ENCODE data around the gene CHD2. TPM values are rescaled to one million over a fixed set of nuclear protein-coding genes. Genes with fewer than 3 reads are reported as not detected.
"Not testable (repeated sequence)": the region's sequence is repeated elsewhere in the genome, so short reads cannot be mapped to it uniquely, and the experiment has no call there.

The CHD2 gene
- polyA plus RNA-seq, 6 donors from 2014 or later, result 41.6 to 134 (median 85.2) TPM

DNA sequence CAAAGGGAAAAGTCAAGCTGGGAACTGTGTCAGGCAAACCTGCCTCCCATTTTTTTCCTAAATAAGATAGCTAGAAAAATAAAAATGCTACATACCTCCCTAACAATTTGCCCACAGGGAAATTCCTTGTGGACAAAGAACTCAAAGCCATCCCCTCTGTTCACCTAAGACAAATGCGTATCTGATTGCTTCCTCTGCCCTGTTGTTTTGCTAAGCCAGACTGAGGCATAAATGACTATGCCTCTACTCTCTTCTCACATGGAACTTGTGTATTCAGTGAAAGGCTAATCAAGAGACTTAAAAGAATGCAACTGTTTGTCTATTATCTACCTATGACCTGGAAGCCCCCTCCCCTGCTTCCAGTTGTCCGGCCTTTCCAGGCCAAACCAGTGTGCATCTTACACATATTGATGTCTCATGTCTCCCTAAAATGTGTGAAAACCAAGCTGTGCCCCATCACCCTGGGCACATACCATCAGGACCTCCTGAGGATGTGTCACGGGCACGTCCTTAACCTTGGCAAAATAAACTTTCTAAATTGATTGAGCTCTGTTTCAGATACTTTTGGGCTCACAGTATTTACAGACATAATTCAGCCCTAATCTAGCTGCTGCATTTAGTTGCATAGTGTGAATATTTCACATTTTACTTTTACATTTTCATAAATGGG, 15.8 kb downstream of the CHD2 start:
- Mint-ChIP-seq H3K27me3 (no peaks in the 10 kb centered on the region), H3K4me1 (peaks cover 56 to 88% (median 87%) of the 10 kb centered on the region in 3 donors), H3K36me3 (peaks cover 5 to 11% of the 10 kb centered on the region in 2 donors), H3K9me3 (no peaks in the 10 kb centered on the region), H3K27ac (peak overlapping the region; percentile 72 to 99 (median 92)), H3K4me3 (peak overlapping the region; percentile 14 to 87 (median 56))
- no peak for DNase-seq
- no peak for ATAC-seq (ENCODE audit: low read depth in 2 of 2)

DNA sequence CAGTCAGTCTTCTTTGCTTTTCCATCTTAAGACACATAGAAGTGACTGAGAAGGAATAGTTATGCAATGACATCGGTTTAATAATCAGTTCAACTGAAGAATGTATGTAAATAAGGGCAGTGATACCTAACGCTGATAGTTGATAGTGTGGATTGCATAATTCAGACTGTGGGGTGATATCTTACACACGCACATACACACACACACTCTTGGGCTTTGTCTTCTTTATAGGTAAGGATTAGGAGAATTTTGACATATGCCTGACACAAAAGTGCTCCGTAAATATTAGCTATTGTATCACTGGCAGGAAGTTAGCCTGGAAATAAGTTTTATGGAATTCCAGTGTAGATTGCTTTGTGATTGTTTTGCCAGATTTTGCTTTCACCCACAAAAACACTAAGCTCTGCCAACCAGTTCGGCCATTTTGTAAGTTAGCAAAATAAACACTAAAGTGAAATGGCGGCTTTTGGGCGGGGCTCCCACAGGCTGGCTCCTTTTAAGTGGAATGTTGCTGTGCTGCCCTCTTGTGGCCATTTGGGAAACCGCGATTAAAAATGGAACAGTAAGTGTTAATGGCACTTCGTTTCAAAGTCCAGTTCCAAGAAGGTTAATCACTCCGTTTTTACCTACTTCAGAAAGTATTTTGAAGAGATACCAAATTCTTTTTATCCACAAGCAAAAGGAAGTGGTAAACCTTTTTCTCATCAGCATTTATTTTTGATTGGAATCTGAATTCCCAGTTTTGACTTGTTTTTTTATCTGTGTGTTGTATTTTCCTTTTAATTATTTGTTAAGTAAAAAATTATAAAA, 17.7 kb downstream of the CHD2 start:
- Mint-ChIP-seq H3K27ac (peak overlapping the region; percentile 91 to 99 (median 97)), H3K9me3 (no peaks in the 10 kb centered on the region), H3K27me3 (no peaks in the 10 kb centered on the region), H3K36me3 (peaks cover 0 to 5% of the 10 kb centered on the region in 2 donors), H3K4me3 (peak overlapping the region; percentile 42 to 73 (median 64)), H3K4me1 (peaks cover 63 to 88% (median 87%) of the 10 kb centered on the region in 3 donors)
- DNase-seq (peak; percentile 85), ATAC-seq (ENCODE audit: low read depth in 2 of 2) (peak; percentile 24 to 45)

DNA sequence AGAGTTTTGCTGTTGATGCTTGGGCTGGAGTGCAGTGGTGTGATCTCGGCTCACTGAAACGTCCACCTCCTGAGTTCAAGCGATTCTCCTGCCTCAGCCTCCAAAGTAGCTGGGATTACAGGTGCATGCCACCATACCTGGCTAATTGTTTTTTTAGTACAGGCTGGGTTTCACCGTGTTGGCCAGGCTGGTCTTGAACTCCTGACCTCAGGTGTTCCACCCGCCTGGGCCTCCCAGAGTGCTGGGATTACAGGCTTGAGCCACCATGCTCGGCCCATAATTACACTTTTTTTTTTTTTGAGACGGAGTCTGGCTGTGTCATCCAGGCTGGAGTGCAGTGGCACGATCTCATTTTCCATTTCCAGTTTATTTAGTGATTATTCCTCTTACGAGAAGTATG, 18.8 kb downstream of the CHD2 start:
- not testable (repeated sequence) for H3K36me3 Mint-ChIP-seq; DNase-seq; H3K27me3 Mint-ChIP-seq; H3K9me3 Mint-ChIP-seq; ATAC-seq (ENCODE audit: low read depth in 2 of 2)
- Mint-ChIP-seq H3K27ac (peak overlapping the region in 1 of 6 donors; percentile 74), H3K4me1 (peaks cover 56 to 88% (median 87%) of the 10 kb centered on the region in 3 donors), H3K4me3 (peak overlapping the region in 1 of 8 donors; percentile 23)

DNA sequence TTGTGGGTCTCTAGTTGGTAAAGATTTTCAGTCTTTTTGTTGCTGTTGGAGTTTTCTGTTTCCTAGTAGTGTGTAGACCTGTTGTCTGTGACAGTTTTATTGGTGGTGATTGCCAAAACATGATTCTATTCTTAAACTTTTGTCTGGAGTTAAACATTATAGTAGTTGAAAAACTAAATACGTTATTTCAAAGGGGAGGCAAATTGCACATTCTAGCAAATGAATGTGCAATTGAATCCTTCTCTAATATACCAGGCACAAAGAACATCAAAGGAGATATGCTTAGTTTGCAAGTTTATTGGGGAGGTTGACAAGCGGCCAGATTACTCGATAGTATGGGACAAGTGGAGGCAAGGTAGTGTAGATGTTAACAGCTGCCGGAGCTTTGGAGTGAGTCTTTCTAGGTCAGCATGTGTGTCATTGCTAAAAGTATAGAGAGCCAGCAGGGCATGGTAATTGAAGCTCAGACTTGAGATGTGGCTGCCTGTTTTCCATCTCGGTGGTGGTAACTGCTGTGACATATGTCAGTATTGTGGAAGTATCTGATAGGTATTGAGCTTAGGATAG, 20.6 kb downstream of the CHD2 start:
- no peak for DNase-seq
- H3K4me1 Mint-ChIP-seq, result peaks cover 45 to 85% (median 79%) of the 10 kb centered on the region in 3 donors
- peak overlapping the region; percentile 30 to 95 (median 70) for H3K27ac Mint-ChIP-seq
- peak overlapping the region in 5 of 8 donors; percentile 0 to 36 (median 23) for H3K4me3 Mint-ChIP-seq
- no peaks in the 10 kb centered on the region for H3K27me3 Mint-ChIP-seq
- no peaks in the 10 kb centered on the region for H3K9me3 Mint-ChIP-seq
- no peak for ATAC-seq (ENCODE audit: low read depth in 2 of 2)
- peaks cover 0 to 10% of the 10 kb centered on the region in 2 donors for H3K36me3 Mint-ChIP-seq

DNA sequence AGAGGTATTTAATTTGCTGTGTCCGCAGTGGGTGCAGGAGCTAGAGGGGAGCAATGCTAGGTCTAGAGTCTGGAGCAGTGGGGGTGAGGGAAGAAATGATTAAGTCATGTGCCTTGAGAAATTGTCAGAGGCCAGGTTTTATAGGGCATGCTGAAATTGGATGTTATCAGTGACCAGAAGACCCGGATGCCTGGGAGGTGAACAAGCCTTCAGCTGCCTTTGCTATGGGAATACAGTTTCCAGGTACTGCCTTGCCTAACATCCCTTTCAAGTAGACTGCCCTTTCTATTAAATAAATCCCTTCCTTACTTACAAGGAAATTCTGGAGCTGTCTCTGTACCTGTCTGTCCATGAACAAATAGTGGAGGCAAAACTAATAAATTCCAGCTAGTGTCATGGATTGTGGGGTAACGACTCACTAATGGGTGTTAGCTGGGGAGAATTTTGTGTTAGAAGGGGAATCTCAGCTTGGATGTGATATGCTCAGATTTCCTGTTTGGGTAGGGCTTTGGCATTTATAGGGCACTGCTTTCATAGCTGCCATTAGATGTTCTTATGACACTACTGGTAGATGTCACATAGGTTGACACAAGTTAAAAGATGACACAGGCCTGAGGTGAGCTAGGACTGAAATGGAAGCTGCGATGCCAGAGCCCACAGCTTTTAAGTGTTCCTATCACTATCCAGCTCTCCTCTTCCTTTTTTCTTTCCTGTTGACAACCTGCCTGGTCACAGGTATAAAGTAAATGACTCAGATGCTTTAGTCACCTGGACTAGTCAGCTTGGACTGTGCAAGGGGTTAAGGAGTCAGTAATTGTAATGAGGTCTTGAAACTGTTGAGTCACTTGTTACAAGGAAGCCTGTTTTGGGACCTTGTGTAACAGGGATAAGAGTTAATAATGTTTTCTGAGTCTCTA, 21.3 kb downstream of the CHD2 start:
- Mint-ChIP-seq H3K4me1 (peaks cover 37 to 79% (median 77%) of the 10 kb centered on the region in 3 donors), H3K27ac (peak overlapping the region; percentile 65 to 95 (median 82)), H3K36me3 (peaks cover 0 to 14% of the 10 kb centered on the region in 2 donors), H3K4me3 (peak overlapping the region in 7 of 8 donors; percentile 0 to 85 (median 72)), H3K27me3 (no peaks in the 10 kb centered on the region), H3K9me3 (no peaks in the 10 kb centered on the region)
- DNase-seq (no peak), ATAC-seq (ENCODE audit: low read depth in 2 of 2) (no peak)

DNA sequence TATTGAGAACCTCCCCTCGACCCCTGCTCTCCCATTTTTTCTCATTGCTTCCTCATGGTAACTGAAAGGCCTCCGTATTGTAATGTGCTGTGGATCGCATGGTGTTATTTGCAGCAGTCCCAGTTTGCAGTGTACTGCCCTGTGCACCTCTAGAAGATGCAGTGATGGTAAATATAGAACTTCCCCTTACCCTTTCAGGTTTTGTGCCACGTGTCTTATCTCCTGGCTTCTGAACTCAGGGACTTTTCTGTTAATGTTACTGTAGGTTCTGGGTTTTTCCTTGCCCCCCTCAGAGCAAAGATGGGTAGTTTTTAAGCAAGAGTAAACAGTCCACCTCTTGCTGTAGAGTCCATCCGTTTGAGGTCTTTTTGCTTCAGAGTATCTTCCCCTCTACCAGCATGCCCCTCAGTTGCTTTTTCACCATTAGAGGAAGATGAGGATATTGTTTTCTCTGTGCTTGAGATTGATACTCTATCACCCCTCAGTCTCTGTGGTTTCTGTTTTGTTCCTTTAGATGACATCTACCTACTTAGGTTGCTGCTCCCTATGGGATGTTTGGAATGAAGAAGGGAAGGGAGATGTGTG, 22.4 kb downstream of the CHD2 start:
- DNase-seq (peak; percentile 33), ATAC-seq (ENCODE audit: low read depth in 2 of 2) (peak; percentile 92 to 96)
- Mint-ChIP-seq H3K27me3 (no peaks in the 10 kb centered on the region), H3K9me3 (no peaks in the 10 kb centered on the region), H3K4me3 (peak overlapping the region; percentile 10 to 85 (median 74)), H3K4me1 (peaks cover 35 to 71% (median 67%) of the 10 kb centered on the region in 3 donors), H3K36me3 (peaks cover 0 to 24% of the 10 kb centered on the region in 2 donors), H3K27ac (peak overlapping the region; percentile 74 to 95 (median 92))

DNA sequence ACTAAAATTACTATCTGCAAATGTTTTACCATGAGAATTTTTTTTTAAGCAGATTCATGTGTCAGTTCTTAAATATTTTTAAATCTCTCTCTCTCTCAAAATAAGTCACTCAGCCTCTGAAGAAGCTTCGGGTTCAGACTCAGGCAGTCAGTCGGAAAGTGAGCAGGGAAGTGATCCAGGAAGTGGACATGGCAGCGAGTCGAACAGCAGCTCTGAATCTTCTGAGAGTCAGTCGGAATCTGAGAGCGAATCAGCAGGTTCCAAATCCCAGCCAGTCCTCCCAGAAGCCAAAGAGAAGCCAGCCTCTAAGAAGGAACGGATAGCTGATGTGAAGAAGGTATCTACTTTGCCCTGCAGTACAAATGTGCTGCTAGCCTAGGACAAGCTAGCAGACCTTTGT, 24.1 kb downstream of the CHD2 start:
- ATAC-seq (ENCODE audit: low read depth in 2 of 2) (no peak), DNase-seq (no peak)
- Mint-ChIP-seq H3K36me3 (peaks cover 0 to 37% of the 10 kb centered on the region in 2 donors), H3K4me1 (peaks cover 30 to 62% (median 58%) of the 10 kb centered on the region in 3 donors), H3K27me3 (no peaks in the 10 kb centered on the region), H3K27ac (peak overlapping the region; percentile 6 to 93 (median 73)), H3K4me3 (peak overlapping the region in 2 of 8 donors; percentile 30 to 33), H3K9me3 (no peaks in the 10 kb centered on the region)

DNA sequence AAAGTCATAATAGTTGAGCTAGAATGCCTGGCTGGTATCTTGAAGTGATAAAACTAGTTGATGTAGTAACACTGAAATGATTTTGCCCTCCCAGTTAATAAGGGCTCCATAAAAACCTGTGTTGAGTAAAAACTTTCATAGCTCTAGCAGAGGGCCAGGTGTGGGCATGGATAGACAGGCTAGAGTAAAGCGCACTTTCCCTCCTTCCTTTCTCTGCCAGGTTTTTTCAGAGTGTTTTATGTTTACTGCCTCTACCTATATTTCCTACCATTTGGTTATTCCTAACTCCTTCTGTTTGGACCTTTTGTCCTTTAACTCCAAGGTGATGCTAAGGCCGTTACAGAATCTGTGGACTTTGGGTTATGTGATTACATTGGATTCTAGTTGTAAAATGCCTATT, 25.3 kb downstream of the CHD2 start:
- Mint-ChIP-seq H3K9me3 (no peaks in the 10 kb centered on the region), H3K36me3 (peaks cover 0 to 37% of the 10 kb centered on the region in 2 donors), H3K4me3 (no peak overlapping the region), H3K27me3 (no peaks in the 10 kb centered on the region), H3K27ac (peak overlapping the region in 4 of 6 donors; percentile 35 to 74 (median 61)), H3K4me1 (peaks cover 26 to 56% (median 55%) of the 10 kb centered on the region in 3 donors)
- no peak for ATAC-seq (ENCODE audit: low read depth in 2 of 2)
- no peak for DNase-seq

DNA sequence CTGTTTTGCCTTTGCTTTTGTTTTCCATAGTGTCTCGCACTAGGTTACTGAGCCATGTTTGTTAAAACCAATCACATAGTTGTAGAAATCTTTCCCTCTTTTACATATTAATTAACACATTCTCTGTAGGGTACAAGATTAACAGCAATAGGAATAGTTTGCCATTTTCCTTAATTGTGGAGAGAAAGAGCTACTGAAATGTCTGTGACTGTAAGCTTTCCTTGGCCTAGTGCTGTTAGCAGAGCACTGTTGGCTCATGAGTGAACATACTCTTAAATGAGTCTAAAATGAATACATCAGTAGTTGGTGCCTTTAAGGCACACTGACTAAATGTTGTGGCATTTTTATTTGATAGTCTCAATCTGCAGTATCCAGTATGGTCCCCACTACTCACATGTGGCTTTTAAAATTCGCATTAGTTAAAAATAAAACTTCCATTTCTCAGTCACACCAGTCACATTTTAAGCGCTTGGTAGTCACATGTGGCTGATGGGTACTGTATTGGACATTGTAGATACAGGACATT, 28.2 kb downstream of the CHD2 start:
- no peaks in the 10 kb centered on the region for H3K9me3 Mint-ChIP-seq
- H3K4me1 Mint-ChIP-seq, result peaks cover 0 to 32% (median 28%) of the 10 kb centered on the region in 3 donors
- DNase-seq (no peak), ATAC-seq (ENCODE audit: low read depth in 2 of 2) (no peak)
- H3K36me3 Mint-ChIP-seq, result peaks cover 0 to 44% of the 10 kb centered on the region in 2 donors
- peak overlapping the region in 4 of 6 donors; percentile 39 to 85 (median 78) for H3K27ac Mint-ChIP-seq
- H3K27me3 Mint-ChIP-seq, result no peaks in the 10 kb centered on the region
- H3K4me3 Mint-ChIP-seq, result no peak overlapping the region

DNA sequence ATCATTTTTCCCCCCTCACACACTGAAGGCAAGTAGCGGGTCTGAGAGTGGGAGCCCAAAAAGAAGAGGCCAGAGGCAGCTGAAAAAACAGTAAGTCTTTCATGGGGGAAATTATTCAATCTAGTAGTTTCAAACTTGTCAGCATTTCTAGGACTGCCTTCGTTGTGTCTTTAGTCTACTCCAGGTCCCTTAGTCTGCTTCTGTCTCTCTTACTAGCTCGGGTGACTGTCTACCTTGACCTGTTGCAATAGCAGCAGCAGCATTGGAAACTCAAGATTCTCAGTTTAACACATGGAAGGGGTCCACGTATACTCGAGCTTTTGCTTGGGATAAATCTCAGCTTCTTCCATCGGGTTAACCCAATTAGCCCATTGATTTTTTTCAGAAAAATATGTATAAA, 28.9 kb downstream of the CHD2 start:
- H3K4me3 Mint-ChIP-seq, result no peak overlapping the region
- H3K4me1 Mint-ChIP-seq, result peaks cover 0 to 25% (median 21%) of the 10 kb centered on the region in 3 donors
- H3K27me3 Mint-ChIP-seq, result no peaks in the 10 kb centered on the region
- ATAC-seq (ENCODE audit: low read depth in 2 of 2) (no peak), DNase-seq (no peak)
- H3K36me3 Mint-ChIP-seq, result peaks cover under 1 to 46% of the 10 kb centered on the region in 2 donors
- peak overlapping the region in 3 of 6 donors; percentile 38 to 85 (median 82) for H3K27ac Mint-ChIP-seq
- H3K9me3 Mint-ChIP-seq, result no peaks in the 10 kb centered on the region

DNA sequence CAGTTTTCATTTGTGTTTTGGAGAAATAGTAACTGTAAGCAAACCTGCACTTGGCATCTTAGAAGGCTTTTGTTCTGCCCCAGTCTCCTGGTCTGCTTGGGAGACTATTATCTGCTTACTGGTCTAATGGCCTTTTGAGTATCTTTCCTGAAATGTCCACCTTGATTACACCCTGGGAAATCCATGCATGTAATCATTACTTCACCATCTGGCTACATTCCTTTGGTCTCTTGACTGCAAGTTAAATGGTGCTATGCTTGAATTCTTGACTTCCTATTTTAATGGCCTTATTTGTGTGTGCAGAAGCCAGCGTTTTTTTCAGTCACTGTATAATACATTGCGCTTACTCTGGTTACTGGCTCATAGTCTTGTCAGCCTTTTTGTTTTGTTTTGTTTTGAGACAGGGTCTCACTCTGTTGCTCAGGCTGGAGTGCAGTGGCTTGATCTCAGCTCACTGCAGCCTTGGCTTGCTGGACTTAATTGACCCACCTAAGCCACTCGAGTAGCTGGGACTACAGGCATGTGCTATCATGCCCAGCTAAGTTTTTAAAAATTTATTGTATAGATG, 30.0 kb downstream of the CHD2 start:
- no peak for DNase-seq
- no peaks in the 10 kb centered on the region for H3K9me3 Mint-ChIP-seq
- no peak overlapping the region for H3K4me3 Mint-ChIP-seq
- H3K36me3 Mint-ChIP-seq, result peaks cover 7 to 36% of the 10 kb centered on the region in 2 donors
- peak overlapping the region in 4 of 6 donors; percentile 35 to 82 (median 52) for H3K27ac Mint-ChIP-seq
- peaks cover 4 to 25% (median 17%) of the 10 kb centered on the region in 3 donors for H3K4me1 Mint-ChIP-seq
- ATAC-seq (ENCODE audit: low read depth in 2 of 2), result no peak
- H3K27me3 Mint-ChIP-seq, result no peaks in the 10 kb centered on the region

DNA sequence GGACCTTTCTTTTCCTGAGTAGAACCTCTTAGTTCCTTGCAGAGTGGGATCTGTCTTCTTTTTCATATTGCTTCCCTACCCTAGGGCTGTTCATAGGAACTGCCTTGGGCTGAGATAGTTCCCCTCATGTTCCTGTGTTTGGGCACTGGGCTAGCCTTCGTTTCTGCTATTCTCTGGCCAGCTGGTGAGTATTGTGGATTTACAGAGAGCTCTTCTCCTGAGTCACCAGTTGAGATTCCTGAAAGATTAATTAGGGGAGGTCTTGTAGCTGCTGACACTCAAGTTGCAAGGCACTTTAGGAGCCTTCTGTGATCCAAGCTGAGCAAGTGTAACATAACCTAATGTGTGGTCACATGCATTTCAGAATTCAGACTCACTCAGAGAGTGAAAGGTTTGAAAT, 30.7 kb downstream of the CHD2 start:
- no peaks in the 10 kb centered on the region for H3K27me3 Mint-ChIP-seq
- ATAC-seq (ENCODE audit: low read depth in 2 of 2), result no peak
- peaks cover 7 to 36% of the 10 kb centered on the region in 2 donors for H3K36me3 Mint-ChIP-seq
- H3K9me3 Mint-ChIP-seq, result no peaks in the 10 kb centered on the region
- peak overlapping the region in 3 of 6 donors; percentile 35 to 53 (median 47) for H3K27ac Mint-ChIP-seq
- no peak for DNase-seq
- H3K4me3 Mint-ChIP-seq, result no peak overlapping the region
- peaks cover 8 to 24% (median 12%) of the 10 kb centered on the region in 3 donors for H3K4me1 Mint-ChIP-seq
